ENCODE results near the gene GNA12.

Gene GNA12

GRCh38 chr7:2771274-2771731 lies 72.8 kb downstream of the GNA12 start:
- TF ChIP-seq SIN3A (IDR thresholded peaks at IDR 0.05; ENCODE audit: borderline replicate concordance, insufficient read depth, low read length): no peak
- no peak for TF ChIP-seq REST (IDR thresholded peaks at IDR 0.05; ENCODE audit: insufficient read depth in 1 of 2, low read depth in 2 of 2, low read length in 2 of 2)
- no peak for TF ChIP-seq TAF1 (IDR thresholded peaks at IDR 0.05; ENCODE audit: borderline replicate concordance, insufficient read depth, low read length)
- TF ChIP-seq FOXP2 (optimal IDR thresholded peaks at IDR 0.05; ENCODE audit: borderline replicate concordance, extremely low read depth, extremely low read length, insufficient read depth): no peak
- no peak for TF ChIP-seq POLR2AphosphoS5 (IDR thresholded peaks at IDR 0.05; ENCODE audit: low read depth, low read length)

- no peak for TF ChIP-seq SIN3A (IDR thresholded peaks at IDR 0.05; ENCODE audit: borderline replicate concordance, insufficient read depth, low read length)
- no peak for TF ChIP-seq FOXP2 (optimal IDR thresholded peaks at IDR 0.05; ENCODE audit: borderline replicate concordance, extremely low read depth, extremely low read length, insufficient read depth)
- no peak for TF ChIP-seq TAF1 (IDR thresholded peaks at IDR 0.05; ENCODE audit: borderline replicate concordance, insufficient read depth, low read length)
- no peak for TF ChIP-seq POLR2AphosphoS5 (IDR thresholded peaks at IDR 0.05; ENCODE audit: low read depth, low read length)
- TF ChIP-seq REST (IDR thresholded peaks at IDR 0.05; ENCODE audit: insufficient read depth in 1 of 2, low read depth in 2 of 2, low read length in 2 of 2): no peak
Observed at GRCh38 chr7:2764621-2765020, 79.5 kb downstream of the GNA12 start.

GRCh38 chr7:2763597-2763996 lies 80.5 kb downstream of the GNA12 start:
- TF ChIP-seq REST (IDR thresholded peaks at IDR 0.05; ENCODE audit: insufficient read depth in 1 of 2, low read depth in 2 of 2, low read length in 2 of 2) (no peak), TAF1 (IDR thresholded peaks at IDR 0.05; ENCODE audit: borderline replicate concordance, insufficient read depth, low read length) (no peak), FOXP2 (optimal IDR thresholded peaks at IDR 0.05; ENCODE audit: borderline replicate concordance, extremely low read depth, extremely low read length, insufficient read depth) (no peak), SIN3A (IDR thresholded peaks at IDR 0.05; ENCODE audit: borderline replicate concordance, insufficient read depth, low read length) (no peak), POLR2AphosphoS5 (IDR thresholded peaks at IDR 0.05; ENCODE audit: low read depth, low read length) (no peak)

- TF ChIP-seq SIN3A (IDR thresholded peaks at IDR 0.05; ENCODE audit: borderline replicate concordance, insufficient read depth, low read length) (no peak), TAF1 (IDR thresholded peaks at IDR 0.05; ENCODE audit: borderline replicate concordance, insufficient read depth, low read length) (no peak), POLR2AphosphoS5 (IDR thresholded peaks at IDR 0.05; ENCODE audit: low read depth, low read length) (no peak), REST (IDR thresholded peaks at IDR 0.05; ENCODE audit: insufficient read depth in 1 of 2, low read depth in 2 of 2, low read length in 2 of 2) (no peak), FOXP2 (optimal IDR thresholded peaks at IDR 0.05; ENCODE audit: borderline replicate concordance, extremely low read depth, extremely low read length, insufficient read depth) (no peak)
Observed at GRCh38 chr7:2761801-2762497, 82.2 kb downstream of the GNA12 start.

Data from PFSK-1 (cell line).